Left lung (tissue), 14 donors: ENCODE results near the gene XCL1. TPM values are rescaled to one million over a fixed set of nuclear protein-coding genes. Genes with fewer than 3 reads are reported as not detected.
"Not testable (repeated sequence)": the region's sequence is repeated elsewhere in the genome, so short reads cannot be mapped to it uniquely, and the experiment has no call there.

Experiments used
- ATAC-seq: fragments of 200-7000 bp; cut with Tn5 transposase; one replicate; pipeline ENCODE4 v1.9.1; 2020; ENCODE audit warnings: moderate library complexity
- DNase-seq, 4 donors: peaks; one replicate each; pipeline ENCODE4 v3.0.0-alpha.2; 2013 to 2020
- H3K27ac ChIP-seq, 2 donors: fragments of 200-600 bp; sonication (generic) in 1 of 2; one replicate each; pipeline versions ENCODE4 v1.5.0 to v1.8.0; 2020 to 2021
- H3K27me3 ChIP-seq, 2 donors: fragments of 200-600 bp; sonication (generic) in 1 of 2; one replicate each; pipeline versions ENCODE4 v1.5.0 to v1.8.0; 2020 to 2021
- H3K36me3 ChIP-seq, 2 donors: fragments of 200-600 bp; sonication (generic) in 1 of 2; one replicate each; pipeline versions ENCODE4 v1.5.0 to v1.8.0; 2020 to 2021
- H3K4me1 ChIP-seq, 2 donors: fragments of 200-600 bp; one replicate each; pipeline ENCODE4 v1.8.0; 2021
- H3K4me3 ChIP-seq, 2 donors: fragments of 200-600 bp; sonication (generic) in 1 of 2; one replicate each; pipeline versions ENCODE4 v1.5.0 to v1.8.0; 2020 to 2021; ENCODE audit warnings: mild to moderate bottlenecking in 1 of 2
- H3K9me3 ChIP-seq, 2 donors: fragments of 200-600 bp; sonication (generic) in 1 of 2; one replicate each; pipeline versions ENCODE4 v1.5.0 to v1.8.0; 2020 to 2021
- CTCF ChIP-seq, 2 donors: fragments of 200-600 bp; sonication (generic) in 1 of 2; IDR thresholded peaks; one replicate each; pipeline versions ENCODE4 v1.5.0 to v1.8.0; 2021; ENCODE audit warnings: antibody characterized with exemption in 2 of 2
- intact Hi-C, 2 donors: fragments of 100-400 bp; cut with DNase I; formaldehyde crosslinking; loops; one replicate each; pipeline versions ENCODE4 v1.11.2 to v1.14.2; 2022
- long read RNA-seq, 12 donors: library from polyadenylated mRNA in 2 of 12; unstranded in 2 of 12; transcript quantifications; one replicate each; pipeline ENCODE4 v2.0.0 and lab custom pipeline, GENCODE V29; 2019 to 2026
- polyA plus RNA-seq, 6 donors: library from polyadenylated mRNA; unstranded; fragments of 120-200 nt; gene quantifications; one replicate each; pipeline ENCODE4 v1.2.1, GENCODE V29; 2013; ENCODE audit not compliant: insufficient read length in 6 of 6
- total RNA-seq, 2 donors: library from RNA; stranded (reverse); fragmentation: NEBNext Ultra II Directional; extraction: Animal tissue kit (Norgen Biotek cat#: 25700); gene quantifications; one replicate each; pipeline ENCODE4 v1.2.1, GENCODE V29; 2021
- donor health status: DM: no; HTN: yes; CAD: no.
- donor health status: DM: no; HTN: no; CAD: no.

The XCL1 gene
- total RNA-seq: under 1 TPM in 1 of 2 donors, not detected in 1; 0.73 TPM
- under 1 TPM; 0.20 to 0.46 (median 0.34) TPM for polyA plus RNA-seq
- long read RNA-seq, donor 1: 0 reads
- long read RNA-seq, donor 2, partial matches to known transcripts: 0 of 1 reads
- long read RNA-seq, donor 2, other reads (novel, unspliced or antisense): 0 of 1 reads
- long read RNA-seq, donor 3: 0 reads
- long read RNA-seq, donor 4, partial matches to known transcripts: 0 of 1 reads
- long read RNA-seq, donor 4, other reads (novel, unspliced or antisense): 1 of 1 reads
- long read RNA-seq, donor 5: 0 reads
- long read RNA-seq, donor 6, partial matches to known transcripts: 0 of 1 reads
- long read RNA-seq, donor 6, other reads (novel, unspliced or antisense): 0 of 1 reads
- long read RNA-seq, donor 7: 0 reads
- long read RNA-seq, donor 8, partial matches to known transcripts: 0 of 1 reads
- long read RNA-seq, donor 8, other reads (novel, unspliced or antisense): 0 of 1 reads
- long read RNA-seq, donor 9: 0 reads
- long read RNA-seq, donor 10: 0 reads
- long read RNA-seq, donor 11: 0 reads
- long read RNA-seq, donor 12: 0 reads

GRCh38 chr1:168576245-168576688 lies at the start of gene XCL1:
Gene XCL1 (plus strand): TSS chr1:168576605. CDS start chr1:168576638, 33 bp downstream.
- not testable (repeated sequence) for ATAC-seq, H3K36me3 ChIP-seq, H3K4me1 ChIP-seq, DNase-seq, H3K27ac ChIP-seq, H3K4me3 ChIP-seq, H3K9me3 ChIP-seq, H3K27me3 ChIP-seq
- intact Hi-C loops: loop anchor here in 1 of 2 donors (10.0 kb wide), 1 partner anchor 231 kb away; no protein-coding TSS in a partner anchor

GRCh38 chr1:168529518-168529917 lies 46.9 kb upstream of the XCL1 start:
- ATAC-seq: no peak
- Histone ChIP-seq H3K27ac (no peak overlapping the region), H3K9me3 (no peaks in the 10 kb centered on the region), H3K4me3 (no peak overlapping the region), H3K36me3 (no peaks in the 10 kb centered on the region), H3K27me3 (no peaks in the 10 kb centered on the region), H3K4me1 (peaks cover 0 to under 1% of the 10 kb centered on the region in 2 donors)
- intact Hi-C loops: no loop called here
- no peak for DNase-seq
- TF ChIP-seq CTCF (IDR thresholded peaks at IDR 0.05): no peak

GRCh38 chr1:168531615-168532345 lies 44.6 kb upstream of the XCL1 start:
- no peaks in the 10 kb centered on the region for H3K36me3 ChIP-seq

GRCh38 chr1:168535536-168535935 lies 40.9 kb upstream of the XCL1 start:
- peak overlapping the region in 1 of 2 donors; percentile 64 for H3K27ac ChIP-seq
- H3K9me3 ChIP-seq: no peaks in the 10 kb centered on the region
- DNase-seq (no peak), ATAC-seq (no peak)
- no peak overlapping the region for H3K4me3 ChIP-seq
- intact Hi-C loops: no loop called here
- no peaks in the 10 kb centered on the region for H3K36me3 ChIP-seq
- H3K4me1 ChIP-seq: peaks cover 0 to 15% of the 10 kb centered on the region in 2 donors
- no peak for TF ChIP-seq CTCF (IDR thresholded peaks at IDR 0.05)
- no peaks in the 10 kb centered on the region for H3K27me3 ChIP-seq

More at GRCh38 chr1:168531615-168532345, 44.6 kb upstream of the XCL1 start:
- TF ChIP-seq CTCF (IDR thresholded peaks at IDR 0.05): no peak
- Histone ChIP-seq H3K9me3 (no peaks in the 10 kb centered on the region), H3K27me3 (no peaks in the 10 kb centered on the region), H3K27ac (no peak overlapping the region), H3K4me3 (no peak overlapping the region), H3K4me1 (peaks cover 0 to 15% of the 10 kb centered on the region in 2 donors)
- intact Hi-C loops: no loop called here
- DNase-seq: no peak
- no peak for ATAC-seq

GRCh38 chr1:168540798-168541197 lies 35.6 kb upstream of the XCL1 start:
- intact Hi-C loops, DNase-seq, H3K27me3 ChIP-seq, H3K4me3 ChIP-seq, H3K4me1 ChIP-seq, H3K27ac ChIP-seq, ATAC-seq, H3K9me3 ChIP-seq, H3K36me3 ChIP-seq: not testable (repeated sequence)

- not testable (repeated sequence) for ATAC-seq, H3K4me1 ChIP-seq, DNase-seq
Measured at GRCh38 chr1:168542978-168543377, 33.4 kb upstream of the XCL1 start.

GRCh38 chr1:168543840-168544498 lies 32.4 kb upstream of the XCL1 start, which contains the start of gene XCL2:
Gene XCL2 (minus strand): TSS chr1:168543997. CDS start chr1:168543964, 33 bp downstream.
- H3K36me3 ChIP-seq, intact Hi-C loops, H3K27me3 ChIP-seq, ATAC-seq, H3K27ac ChIP-seq, H3K4me1 ChIP-seq, H3K9me3 ChIP-seq, DNase-seq, H3K4me3 ChIP-seq: not testable (repeated sequence)

More at GRCh38 chr1:168542978-168543377, 33.4 kb upstream of the XCL1 start:
- H3K27me3 ChIP-seq, H3K4me3 ChIP-seq, H3K27ac ChIP-seq, H3K9me3 ChIP-seq, H3K36me3 ChIP-seq, intact Hi-C loops: not testable (repeated sequence)
